ENCODE results near the gene SMG6.
A peak's percentile ranks its signal among the peaks of the same experiment; 100 is the strongest.

Gene SMG6

DNA sequence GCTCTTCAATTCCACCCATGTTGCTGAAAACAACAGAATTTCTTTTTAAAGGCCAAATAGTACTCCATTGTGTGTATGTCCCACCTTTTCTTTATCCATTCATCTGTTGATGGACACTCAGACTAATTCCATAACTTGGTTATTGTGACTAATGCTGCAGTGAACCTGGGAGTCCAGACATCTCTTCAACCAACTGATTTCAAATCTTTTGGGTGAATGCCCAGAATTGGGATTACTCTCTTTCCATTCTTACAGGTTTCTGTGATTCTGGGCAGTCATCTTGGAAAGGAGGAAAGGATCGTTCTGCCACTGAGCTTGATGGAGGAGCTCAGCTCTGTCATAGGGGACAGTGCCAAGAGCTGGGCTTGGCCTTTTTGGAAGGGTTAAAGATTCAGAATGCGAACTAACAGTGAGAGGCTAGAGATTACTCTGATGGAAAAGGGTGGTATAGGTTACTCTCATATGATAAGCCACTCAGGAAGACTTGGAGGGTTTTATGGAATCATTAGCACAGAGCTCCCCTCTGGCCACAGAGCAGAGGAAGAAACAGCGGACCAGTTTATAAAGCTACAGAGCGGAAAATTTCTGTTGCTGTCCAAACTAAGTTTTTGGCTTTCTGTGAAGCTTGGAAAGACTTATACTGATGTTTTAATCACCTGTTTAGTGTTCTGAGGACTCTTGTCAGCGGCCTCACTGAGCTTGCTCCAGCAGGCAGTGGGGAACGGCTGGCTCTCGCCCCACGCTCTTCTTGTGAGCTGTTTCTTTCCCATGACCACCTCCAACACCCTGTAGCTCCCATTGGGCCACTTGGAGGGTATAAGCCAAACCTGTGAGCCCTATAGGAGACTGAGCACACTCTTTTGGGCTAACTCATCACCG lies 200.4 kb downstream of the SMG6 start:
- Histone ChIP-seq H2AK5ac (ENCODE audit: low read length) (no peak overlapping the region), H3K18ac (ENCODE audit: low read length) (no peak overlapping the region), H3K23ac (ENCODE audit: low read length) (no peak overlapping the region), H3K79me2 (ENCODE audit: control insufficient read depth, insufficient read depth, low read length) (no peaks in the 10 kb centered on the region), H2BK120ac (ENCODE audit: low read depth, low read length) (no peak overlapping the region), H4K8ac (ENCODE audit: low read depth, low read length) (no peak overlapping the region), H3K4ac (ENCODE audit: low read depth, low read length) (no peak overlapping the region), H3K79me1 (ENCODE audit: low read length) (no peaks in the 10 kb centered on the region), H3K4me2 (ENCODE audit: low read length) (no peak overlapping the region), H3K27me3 (ENCODE audit: insufficient read depth, low read length, poor library complexity) (no peaks in the 10 kb centered on the region), H3K9ac (ENCODE audit: low read length) (no peak overlapping the region), H3K36me3 (ENCODE audit: control insufficient read depth, insufficient read depth, low read length) (no peaks in the 10 kb centered on the region), H2BK15ac (replicated peaks; ENCODE audit: low read depth) (no peak overlapping the region), H3K4me3 (ENCODE audit: low read length) (no peak overlapping the region), H3K4me1 (ENCODE audit: control insufficient read depth, low read depth, low read length) (no peaks in the 10 kb centered on the region), H3K27ac (ENCODE audit: low read depth, low read length) (no peak overlapping the region), H4K5ac (ENCODE audit: low read length) (no peak overlapping the region), H3K56ac (ENCODE audit: low read length) (no peak overlapping the region), H2BK5ac (ENCODE audit: low read length) (no peak overlapping the region)
- WGBS (ENCODE audit: extremely low coverage, insufficient coverage, low lambda C conversion rate) = no CpG with 5 or more reads among the region's 9 CpGs
- DNase-seq = no peak

DNA sequence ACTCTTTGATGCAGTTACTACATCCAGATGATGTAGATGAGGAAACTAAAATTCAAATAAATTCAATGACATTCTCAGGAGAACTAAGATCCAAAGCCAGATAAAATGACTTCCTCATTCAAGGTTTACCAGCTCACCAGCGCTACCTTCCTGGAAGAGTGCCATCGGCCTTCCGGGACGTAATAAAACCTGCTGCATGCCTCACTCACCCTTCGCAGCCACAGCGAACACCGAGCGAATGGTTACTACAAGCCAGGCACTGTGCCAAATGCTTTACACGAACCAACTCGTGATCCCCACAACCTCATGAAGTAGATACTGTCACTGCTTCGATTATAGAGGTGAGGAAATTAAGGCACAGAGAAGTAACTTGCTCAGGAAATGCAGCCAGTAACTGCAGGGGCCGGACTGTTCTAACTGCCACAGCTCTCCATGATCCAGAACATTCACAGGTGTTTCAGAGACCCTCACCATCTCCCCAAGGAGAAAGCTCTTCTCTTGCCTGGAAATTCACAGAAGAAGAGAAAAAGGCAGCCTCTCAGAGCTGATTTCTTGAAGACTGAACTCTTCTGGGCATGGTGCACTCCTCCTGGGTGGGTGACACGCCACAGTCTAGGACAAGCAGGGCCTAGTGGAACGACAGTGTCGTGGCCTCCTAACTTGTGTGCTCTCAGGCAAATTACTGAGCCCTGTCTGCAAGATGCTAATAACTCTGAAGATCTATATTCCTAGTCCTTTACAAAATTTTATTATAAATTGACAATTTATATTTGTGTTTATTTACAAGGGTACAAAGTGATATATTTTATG lies 201.9 kb downstream of the SMG6 start:
- H3K18ac ChIP-seq (ENCODE audit: low read length) = no peak overlapping the region
- no peak overlapping the region for H3K23ac ChIP-seq (ENCODE audit: low read length)
- H3K56ac ChIP-seq (ENCODE audit: low read length) = no peak overlapping the region
- H3K27ac ChIP-seq (ENCODE audit: low read depth, low read length) = no peak overlapping the region
- no peaks in the 10 kb centered on the region for H3K4me1 ChIP-seq (ENCODE audit: control insufficient read depth, low read depth, low read length)
- no peak overlapping the region for H3K9ac ChIP-seq (ENCODE audit: low read length)
- no peak overlapping the region for H3K4me2 ChIP-seq (ENCODE audit: low read length)
- no peaks in the 10 kb centered on the region for H3K79me1 ChIP-seq (ENCODE audit: low read length)
- H4K8ac ChIP-seq (ENCODE audit: low read depth, low read length) = no peak overlapping the region
- H3K36me3 ChIP-seq (ENCODE audit: control insufficient read depth, insufficient read depth, low read length) = no peaks in the 10 kb centered on the region
- H2BK15ac ChIP-seq (replicated peaks; ENCODE audit: low read depth) = no peak overlapping the region
- no peak overlapping the region for H2BK5ac ChIP-seq (ENCODE audit: low read length)
- H3K79me2 ChIP-seq (ENCODE audit: control insufficient read depth, insufficient read depth, low read length) = no peaks in the 10 kb centered on the region
- H3K27me3 ChIP-seq (ENCODE audit: insufficient read depth, low read length, poor library complexity) = no peaks in the 10 kb centered on the region
- H3K4ac ChIP-seq (ENCODE audit: low read depth, low read length) = no peak overlapping the region
- H2AK5ac ChIP-seq (ENCODE audit: low read length) = no peak overlapping the region
- H3K4me3 ChIP-seq (ENCODE audit: low read length) = no peak overlapping the region
- H2BK120ac ChIP-seq (ENCODE audit: low read depth, low read length) = no peak overlapping the region
- WGBS (ENCODE audit: extremely low coverage, insufficient coverage, low lambda C conversion rate) = no CpG with 5 or more reads among the region's 15 CpGs
- H4K5ac ChIP-seq (ENCODE audit: low read length) = no peak overlapping the region
- no peak for DNase-seq

DNA sequence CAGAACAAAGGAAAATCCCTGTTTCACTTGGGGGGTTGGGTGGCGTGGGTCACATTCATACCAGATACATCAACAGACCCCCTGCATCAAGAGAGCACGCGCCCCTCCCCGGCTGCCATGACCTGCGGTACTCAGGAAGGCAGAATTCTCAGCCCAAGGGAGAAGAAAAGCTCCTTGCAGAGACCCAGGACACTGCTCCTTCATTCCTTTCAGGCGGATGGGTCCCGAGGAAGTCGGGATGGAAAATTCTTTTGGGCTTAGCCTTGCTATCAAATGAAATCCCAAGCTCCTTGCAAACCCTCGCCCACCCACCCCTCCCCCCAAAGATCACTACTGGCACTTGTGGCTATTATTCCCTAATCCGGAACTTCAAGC lies 208.1 kb downstream of the SMG6 start:
- peak; percentile 41 for DNase-seq
- Histone ChIP-seq H3K79me1 (ENCODE audit: low read length) (no peaks in the 10 kb centered on the region), H3K79me2 (ENCODE audit: control insufficient read depth, insufficient read depth, low read length) (no peaks in the 10 kb centered on the region), H3K36me3 (ENCODE audit: control insufficient read depth, insufficient read depth, low read length) (no peaks in the 10 kb centered on the region), H2BK120ac (ENCODE audit: low read depth, low read length) (no peak overlapping the region), H3K4me2 (ENCODE audit: low read length) (no peak overlapping the region), H4K8ac (ENCODE audit: low read depth, low read length) (no peak overlapping the region), H4K5ac (ENCODE audit: low read length) (no peak overlapping the region), H3K9ac (ENCODE audit: low read length) (no peak overlapping the region), H3K4me1 (ENCODE audit: control insufficient read depth, low read depth, low read length) (peaks cover 3% of the 10 kb centered on the region), H3K4ac (ENCODE audit: low read depth, low read length) (no peak overlapping the region), H2BK15ac (replicated peaks; ENCODE audit: low read depth) (no peak overlapping the region), H3K4me3 (ENCODE audit: low read length) (no peak overlapping the region), H3K27me3 (ENCODE audit: insufficient read depth, low read length, poor library complexity) (no peaks in the 10 kb centered on the region), H3K23ac (ENCODE audit: low read length) (no peak overlapping the region), H3K56ac (ENCODE audit: low read length) (no peak overlapping the region), H3K27ac (ENCODE audit: low read depth, low read length) (no peak overlapping the region), H3K18ac (ENCODE audit: low read length) (no peak overlapping the region), H2BK5ac (ENCODE audit: low read length) (no peak overlapping the region), H2AK5ac (ENCODE audit: low read length) (no peak overlapping the region)
- no CpG with 5 or more reads among the region's 10 CpGs for WGBS (ENCODE audit: extremely low coverage, insufficient coverage, low lambda C conversion rate)

DNA sequence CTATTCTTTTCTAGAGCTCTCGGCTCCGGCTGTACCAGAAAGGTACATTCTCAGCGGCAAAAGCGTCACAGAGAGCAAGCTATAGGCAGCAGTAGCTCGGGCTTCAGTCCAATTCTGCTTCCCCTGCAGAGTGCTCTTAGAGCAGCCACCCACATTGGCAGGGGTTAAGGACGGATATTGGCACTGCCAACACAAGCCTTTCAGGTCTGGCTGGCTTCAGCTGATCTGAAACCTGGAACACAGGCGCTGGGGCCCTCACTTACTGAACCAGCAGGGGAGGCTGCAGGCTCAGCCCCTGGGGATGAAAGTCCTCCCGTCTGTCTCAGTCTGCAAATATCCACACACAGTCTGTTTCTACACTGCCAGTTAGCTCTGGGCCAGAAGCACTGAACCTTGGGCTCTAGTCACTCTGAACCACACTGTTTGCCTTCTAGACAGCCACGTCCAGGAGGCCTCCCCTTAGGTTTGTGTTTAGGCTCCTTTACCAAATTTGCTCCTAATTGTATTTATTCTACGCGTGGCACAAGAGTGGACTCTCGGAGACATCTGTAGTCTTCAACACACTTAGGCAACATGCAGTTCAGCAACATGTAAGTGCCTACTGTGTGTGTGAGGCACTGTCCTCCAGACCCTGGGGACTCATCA lies 208.6 kb downstream of the SMG6 start:
- Histone ChIP-seq H3K18ac (ENCODE audit: low read length) (no peak overlapping the region), H4K8ac (ENCODE audit: low read depth, low read length) (no peak overlapping the region), H3K36me3 (ENCODE audit: control insufficient read depth, insufficient read depth, low read length) (no peaks in the 10 kb centered on the region), H3K27me3 (ENCODE audit: insufficient read depth, low read length, poor library complexity) (no peaks in the 10 kb centered on the region), H4K5ac (ENCODE audit: low read length) (no peak overlapping the region), H3K4me3 (ENCODE audit: low read length) (no peak overlapping the region), H3K56ac (ENCODE audit: low read length) (no peak overlapping the region), H2AK5ac (ENCODE audit: low read length) (no peak overlapping the region), H3K23ac (ENCODE audit: low read length) (no peak overlapping the region), H3K9ac (ENCODE audit: low read length) (no peak overlapping the region), H3K4ac (ENCODE audit: low read depth, low read length) (no peak overlapping the region), H3K79me1 (ENCODE audit: low read length) (no peaks in the 10 kb centered on the region), H3K4me2 (ENCODE audit: low read length) (no peak overlapping the region), H3K79me2 (ENCODE audit: control insufficient read depth, insufficient read depth, low read length) (no peaks in the 10 kb centered on the region), H2BK120ac (ENCODE audit: low read depth, low read length) (no peak overlapping the region), H2BK5ac (ENCODE audit: low read length) (no peak overlapping the region), H3K4me1 (ENCODE audit: control insufficient read depth, low read depth, low read length) (peaks cover 7% of the 10 kb centered on the region), H2BK15ac (replicated peaks; ENCODE audit: low read depth) (no peak overlapping the region), H3K27ac (ENCODE audit: low read depth, low read length) (no peak overlapping the region)
- peak; percentile 52 for DNase-seq
- WGBS (ENCODE audit: extremely low coverage, insufficient coverage, low lambda C conversion rate) = no CpG with 5 or more reads among the region's 12 CpGs

DNA sequence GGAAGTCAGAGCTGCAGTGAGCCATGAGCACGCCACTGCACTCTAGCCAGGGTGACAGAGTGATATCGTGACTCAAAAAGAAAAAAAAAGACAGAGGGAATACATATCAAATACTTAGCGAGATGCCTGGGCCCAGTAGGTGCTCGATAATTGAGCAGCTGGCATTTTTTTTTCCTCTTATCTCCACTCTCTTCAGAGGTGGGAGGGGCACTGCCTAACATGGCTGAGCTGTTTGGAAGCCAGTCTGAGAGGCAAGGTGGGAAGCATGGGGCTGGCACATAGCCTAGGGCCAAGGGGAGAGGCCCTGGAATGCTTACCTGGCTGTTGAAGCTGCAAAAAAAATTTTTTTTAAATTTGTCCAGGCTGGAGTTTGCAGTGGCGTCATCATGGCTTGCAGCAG lies 210.2 kb downstream of the SMG6 start:
- H3K27me3 ChIP-seq (ENCODE audit: insufficient read depth, low read length, poor library complexity) = no peaks in the 10 kb centered on the region
- no peak overlapping the region for H3K4me2 ChIP-seq (ENCODE audit: low read length)
- no peak overlapping the region for H3K27ac ChIP-seq (ENCODE audit: low read depth, low read length)
- H3K4me1 ChIP-seq (ENCODE audit: control insufficient read depth, low read depth, low read length) = peaks cover 11% of the 10 kb centered on the region
- no peak overlapping the region for H4K8ac ChIP-seq (ENCODE audit: low read depth, low read length)
- H3K4ac ChIP-seq (ENCODE audit: low read depth, low read length) = no peak overlapping the region
- no peak overlapping the region for H2BK120ac ChIP-seq (ENCODE audit: low read depth, low read length)
- no peak overlapping the region for H4K5ac ChIP-seq (ENCODE audit: low read length)
- peak; percentile 62 for DNase-seq
- H3K23ac ChIP-seq (ENCODE audit: low read length) = no peak overlapping the region
- no peak overlapping the region for H3K9ac ChIP-seq (ENCODE audit: low read length)
- H2BK15ac ChIP-seq (replicated peaks; ENCODE audit: low read depth) = no peak overlapping the region
- H3K79me2 ChIP-seq (ENCODE audit: control insufficient read depth, insufficient read depth, low read length) = no peaks in the 10 kb centered on the region
- H2AK5ac ChIP-seq (ENCODE audit: low read length) = no peak overlapping the region
- no peaks in the 10 kb centered on the region for H3K79me1 ChIP-seq (ENCODE audit: low read length)
- no peak overlapping the region for H3K56ac ChIP-seq (ENCODE audit: low read length)
- no CpG with 5 or more reads among the region's 5 CpGs for WGBS (ENCODE audit: extremely low coverage, insufficient coverage, low lambda C conversion rate)
- H3K4me3 ChIP-seq (ENCODE audit: low read length) = no peak overlapping the region
- no peak overlapping the region for H2BK5ac ChIP-seq (ENCODE audit: low read length)
- no peaks in the 10 kb centered on the region for H3K36me3 ChIP-seq (ENCODE audit: control insufficient read depth, insufficient read depth, low read length)
- no peak overlapping the region for H3K18ac ChIP-seq (ENCODE audit: low read length)

Measured in mesendoderm (in vitro differentiated cells).